ENCODE measurements around the gene SPAM1. TPM values are rescaled to one million over a fixed set of nuclear protein-coding genes. Genes with fewer than 3 reads are reported as not detected.
"Not testable (repeated sequence)": the region's sequence is repeated elsewhere in the genome, so short reads cannot be mapped to it uniquely, and the experiment has no call there.

The SPAM1 gene
- total RNA-seq, 2 experiments from 2014 or later = not detected

GRCh38 chr7:123999703-124000102 is 74.7 kb downstream of the SPAM1 start:
- Mint-ChIP-seq H3K4me1 (ENCODE audit: low read depth) (no peaks in the 10 kb centered on the region), H3K36me3 (no peaks in the 10 kb centered on the region), H3K9me3 (peaks cover 22% of the 10 kb centered on the region), H3K4me3 (no peak overlapping the region), H3K27ac (no peak overlapping the region), H3K27me3 (no peaks in the 10 kb centered on the region)
- intact Hi-C loops (cut with micrococcal nuclease) = no loop called here
- no peak for DNase-seq
- CTCF ChIA-PET = no interaction called here
- POLR2A ChIA-PET = no interaction called here

- POLR2A ChIA-PET; H3K4me3 Mint-ChIP-seq; H3K27me3 Mint-ChIP-seq; H3K36me3 Mint-ChIP-seq; DNase-seq; H3K27ac Mint-ChIP-seq; CTCF ChIA-PET; H3K4me1 Mint-ChIP-seq (ENCODE audit: low read depth); intact Hi-C loops (cut with micrococcal nuclease); H3K9me3 Mint-ChIP-seq: not testable (repeated sequence)
These were observed 83.3 kb downstream of the SPAM1 start for GRCh38 chr7:124008296-124008695.

- intact Hi-C loops (cut with micrococcal nuclease) = no loop called here
- Mint-ChIP-seq H3K9me3 (no peaks in the 10 kb centered on the region), H3K4me1 (ENCODE audit: low read depth) (no peaks in the 10 kb centered on the region), H3K36me3 (no peaks in the 10 kb centered on the region), H3K4me3 (no peak overlapping the region), H3K27me3 (no peaks in the 10 kb centered on the region), H3K27ac (no peak overlapping the region)
- POLR2A ChIA-PET = no interaction called here
- DNase-seq = no peak
- CTCF ChIA-PET = no interaction called here
These were observed 84.3 kb downstream of the SPAM1 start for GRCh38 chr7:124009321-124009720.

Other genes starting within 250 kb of the SPAM1 start
- 1 to 10 TPM; 5.1 to 5.9 TPM for gene WASL, start 176.2 kb upstream of the SPAM1 start, total RNA-seq
- under 1 TPM in 1 of 2 experiments, not detected in 1; 0.34 TPM for gene HYAL4, start 80.1 kb upstream of the SPAM1 start, total RNA-seq
- gene TMEM229A, start 107.8 kb downstream of the SPAM1 start, total RNA-seq = not detected

Measured in activated CD4-positive, alpha-beta memory T cell treated with anti-CD3 and anti-CD28 coated beads for 36 hours (primary cell).